ENCODE data around the gene EFNB2. TPM values are rescaled to one million over a fixed set of nuclear protein-coding genes. Genes with fewer than 3 reads are reported as not detected.

EFNB2 gene
- total RNA-seq, 2 donors from 2014 or later = 46.1 to 52.4 TPM

- intact Hi-C loops (cut with DNase I) = loop anchor here (5.0 kb wide), 1 partner anchor 442 kb away; no protein-coding TSS in a partner anchor
- no peak for DNase-seq (ENCODE audit: low spot score)
- no peaks in the 10 kb centered on the region for H3K27me3 ChIP-seq (replicated peaks; ENCODE audit: insufficient read depth)
- TF ChIP-seq POLR2AphosphoS5 (IDR thresholded peaks at IDR 0.05) (no peak), CTCF (IDR thresholded peaks at IDR 0.05) (no peak), POLR2A (IDR thresholded peaks at IDR 0.05) (no peak)
- no peak overlapping the region for H3K27ac ChIP-seq
- H3K4me1 ChIP-seq (replicated peaks) = no peaks in the 10 kb centered on the region
- no peaks in the 10 kb centered on the region for H3K9me3 ChIP-seq
- H3K36me3 ChIP-seq = no peaks in the 10 kb centered on the region
- WGBS = 53% methylated on average over 2 of the region's 2 CpGs
- H3K4me3 ChIP-seq = no peak overlapping the region
These were observed 11.4 kb downstream of the EFNB2 start for GRCh38 chr13:106524108-106524507.

- no peaks in the 10 kb centered on the region for H3K9me3 ChIP-seq
- no peaks in the 10 kb centered on the region for H3K36me3 ChIP-seq
- no peak overlapping the region for H3K4me3 ChIP-seq
- intact Hi-C loops (cut with DNase I) = loop anchor here (5.0 kb wide), 1 partner anchor 441 kb away; no protein-coding TSS in a partner anchor
- 36% methylated on average over 3 of the region's 3 CpGs for WGBS
- H3K4me1 ChIP-seq (replicated peaks) = no peaks in the 10 kb centered on the region
- TF ChIP-seq POLR2A (IDR thresholded peaks at IDR 0.05) = no peak
- TF ChIP-seq POLR2AphosphoS5 (IDR thresholded peaks at IDR 0.05) = no peak
- no peak for TF ChIP-seq CTCF (IDR thresholded peaks at IDR 0.05)
- H3K27ac ChIP-seq = no peak overlapping the region
- H3K27me3 ChIP-seq (replicated peaks; ENCODE audit: insufficient read depth) = no peaks in the 10 kb centered on the region
- no peak for DNase-seq (ENCODE audit: low spot score)
These were observed 11.9 kb downstream of the EFNB2 start for GRCh38 chr13:106523576-106523975.

GRCh38 chr13:106522898-106523525, 12.4 kb downstream of the EFNB2 start:
- WGBS = 42% methylated on average over 7 of the region's 7 CpGs
- TF ChIP-seq POLR2A (IDR thresholded peaks at IDR 0.05) = no peak
- no peak for TF ChIP-seq CTCF (IDR thresholded peaks at IDR 0.05)
- no peak for TF ChIP-seq POLR2AphosphoS5 (IDR thresholded peaks at IDR 0.05)
- no peak for DNase-seq (ENCODE audit: low spot score)
- no peaks in the 10 kb centered on the region for H3K9me3 ChIP-seq
- no peaks in the 10 kb centered on the region for H3K36me3 ChIP-seq
- no peak overlapping the region for H3K27ac ChIP-seq
- no peak overlapping the region for H3K4me3 ChIP-seq
- intact Hi-C loops (cut with DNase I) = loop anchor here (5.0 kb wide), 1 partner anchor 441 kb away; no protein-coding TSS in a partner anchor
- no peaks in the 10 kb centered on the region for H3K27me3 ChIP-seq (replicated peaks; ENCODE audit: insufficient read depth)
- H3K4me1 ChIP-seq (replicated peaks) = no peaks in the 10 kb centered on the region

- Histone ChIP-seq H3K4me1 (replicated peaks) (no peaks in the 10 kb centered on the region), H3K4me3 (no peak overlapping the region), H3K36me3 (no peaks in the 10 kb centered on the region), H3K27me3 (replicated peaks; ENCODE audit: insufficient read depth) (no peaks in the 10 kb centered on the region), H3K27ac (no peak overlapping the region), H3K9me3 (no peaks in the 10 kb centered on the region)
- DNase-seq (ENCODE audit: low spot score) = no peak
- WGBS = 51% methylated on average over 5 of the region's 5 CpGs
- TF ChIP-seq POLR2A (IDR thresholded peaks at IDR 0.05) = no peak
- no peak for TF ChIP-seq POLR2AphosphoS5 (IDR thresholded peaks at IDR 0.05)
- TF ChIP-seq CTCF (IDR thresholded peaks at IDR 0.05) = no peak
- intact Hi-C loops (cut with DNase I) = loop anchor here (5.0 kb wide), 1 partner anchor 440 kb away; no protein-coding TSS in a partner anchor
These were observed 13.3 kb downstream of the EFNB2 start for GRCh38 chr13:106522112-106522705.
